Measurements from ENCODE around the gene POLD1. TPM values are rescaled to one million over a fixed set of nuclear protein-coding genes. Genes with fewer than 3 reads are reported as not detected.

POLD1 gene
- total RNA-seq, 1 donor from 2014 or later = 22.9 TPM

DNA sequence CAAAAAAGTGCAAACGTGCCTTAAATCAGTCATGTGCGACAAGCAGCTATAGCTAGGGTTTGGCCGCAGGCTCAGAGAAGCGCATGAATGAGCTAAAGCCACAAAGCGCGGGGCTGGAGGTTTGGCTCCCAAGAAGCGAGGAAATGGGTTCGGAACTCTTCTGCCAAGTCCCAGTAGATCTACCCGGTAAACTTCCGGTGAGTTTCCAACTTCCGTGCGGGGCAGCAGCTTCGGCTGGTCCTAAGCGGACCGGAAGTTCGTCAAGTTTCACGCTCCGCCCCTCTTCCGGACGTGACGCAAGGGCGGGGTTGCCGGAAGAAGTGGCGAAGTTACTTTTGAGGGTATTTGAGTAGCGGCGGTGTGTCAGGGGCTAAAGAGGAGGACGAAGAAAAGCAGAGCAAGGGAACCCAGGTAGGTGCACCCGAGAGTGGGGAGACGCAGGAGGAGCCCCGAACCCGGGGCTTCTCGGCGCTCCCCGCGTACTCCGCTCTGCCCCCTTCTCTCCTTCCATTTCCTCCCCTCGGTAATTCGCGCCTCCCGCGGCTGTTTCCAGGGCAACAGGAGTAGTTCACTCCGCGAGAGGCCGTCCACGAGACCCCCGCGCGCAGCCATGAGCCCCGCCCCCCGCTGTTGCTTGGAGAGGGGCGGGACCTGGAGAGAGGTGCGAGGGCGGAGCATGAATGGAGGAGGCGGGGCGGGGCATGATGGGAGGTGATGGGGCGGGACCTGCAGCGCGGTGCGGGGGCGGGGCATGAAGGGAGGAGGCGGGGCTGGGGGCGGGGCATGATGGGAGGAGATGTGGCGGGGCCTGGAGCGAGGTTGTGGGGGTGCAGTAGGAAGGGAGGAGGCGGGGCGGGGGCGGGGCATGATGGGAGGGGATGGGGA is 7.7 kb upstream of the POLD1 start, which contains the start of gene NR1H2:
TSS of gene NR1H2 (plus strand) at position 292 of the 885 bp plus-strand sequence. CDS start 1,149 bp downstream, outside the sequence.
- H3K27me3 ChIP-seq = no peaks in the 10 kb centered on the region
- H3K36me3 ChIP-seq = peaks cover 40 to 42% of the 10 kb centered on the region in 2 donors
- TF ChIP-seq, protein P1, sequence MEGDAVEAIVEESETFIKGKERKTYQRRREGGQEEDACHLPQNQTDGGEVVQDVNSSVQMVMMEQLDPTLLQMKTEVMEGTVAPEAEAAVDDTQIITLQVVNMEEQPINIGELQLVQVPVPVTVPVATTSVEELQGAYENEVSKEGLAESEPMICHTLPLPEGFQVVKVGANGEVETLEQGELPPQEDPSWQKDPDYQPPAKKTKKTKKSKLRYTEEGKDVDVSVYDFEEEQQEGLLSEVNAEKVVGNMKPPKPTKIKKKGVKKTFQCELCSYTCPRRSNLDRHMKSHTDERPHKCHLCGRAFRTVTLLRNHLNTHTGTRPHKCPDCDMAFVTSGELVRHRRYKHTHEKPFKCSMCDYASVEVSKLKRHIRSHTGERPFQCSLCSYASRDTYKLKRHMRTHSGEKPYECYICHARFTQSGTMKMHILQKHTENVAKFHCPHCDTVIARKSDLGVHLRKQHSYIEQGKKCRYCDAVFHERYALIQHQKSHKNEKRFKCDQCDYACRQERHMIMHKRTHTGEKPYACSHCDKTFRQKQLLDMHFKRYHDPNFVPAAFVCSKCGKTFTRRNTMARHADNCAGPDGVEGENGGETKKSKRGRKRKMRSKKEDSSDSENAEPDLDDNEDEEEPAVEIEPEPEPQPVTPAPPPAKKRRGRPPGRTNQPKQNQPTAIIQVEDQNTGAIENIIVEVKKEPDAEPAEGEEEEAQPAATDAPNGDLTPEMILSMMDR (IDR thresholded peaks at IDR 0.05) = no peak
- peaks cover 0 to 6% of the 10 kb centered on the region in 2 donors for H3K4me1 ChIP-seq
- DNase-seq (ENCODE audit: low spot score in 2 of 2) = peak; percentile 77 to 97
- intact Hi-C loops (cut with DNase I) = loop anchor here (1.0 to 10.0 kb wide), 5 partner anchors 8 to 1318 kb away; partner anchors contain the start of genes AKT1S1, CTU1, POLD1 and SPACA6
- peak within 1 kb of the TSS; percentile 99 to 100 for H3K27ac ChIP-seq
- peak within 1 kb of the TSS; percentile 88 to 90 for H3K4me3 ChIP-seq
- no peaks in the 10 kb centered on the region for H3K9me3 ChIP-seq

DNA sequence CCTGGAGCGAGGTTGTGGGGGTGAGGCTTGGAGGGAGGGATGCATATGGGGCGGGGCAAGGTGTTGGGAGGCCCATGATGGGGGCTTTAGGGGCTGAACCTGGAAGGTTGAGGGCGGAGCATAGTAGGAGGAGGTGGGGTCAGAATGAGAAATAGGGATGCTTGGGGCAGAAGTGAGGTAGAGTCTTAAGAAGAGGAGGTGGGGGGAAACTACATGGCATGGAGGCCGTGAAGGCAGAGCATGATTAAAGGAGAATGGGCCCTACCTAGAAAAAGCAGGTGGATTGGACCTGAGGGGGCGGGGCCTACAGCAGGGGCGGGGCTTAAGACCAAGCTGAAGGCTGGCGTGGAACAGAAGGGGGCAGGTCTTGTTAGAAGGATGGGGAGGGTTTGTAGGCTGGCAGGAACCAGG is 7.1 kb upstream of the POLD1 start:
- Histone ChIP-seq H3K27ac (peak overlapping the region; percentile 99 to 100), H3K27me3 (no peaks in the 10 kb centered on the region), H3K4me1 (peaks cover 0 to 6% of the 10 kb centered on the region in 2 donors), H3K4me3 (peak overlapping the region; percentile 88 to 90), H3K9me3 (no peaks in the 10 kb centered on the region), H3K36me3 (peaks cover 46 to 48% of the 10 kb centered on the region in 2 donors)
- intact Hi-C loops (cut with DNase I) = loop anchor here (2.0 to 10.0 kb wide), 4 partner anchors 428 to 1318 kb away; partner anchors contain the start of genes AKT1S1, CTU1, SPACA6 and TBC1D17
- TF ChIP-seq, protein P1 (IDR thresholded peaks at IDR 0.05) = no peak
- DNase-seq (ENCODE audit: low spot score in 2 of 2) = no peak

DNA sequence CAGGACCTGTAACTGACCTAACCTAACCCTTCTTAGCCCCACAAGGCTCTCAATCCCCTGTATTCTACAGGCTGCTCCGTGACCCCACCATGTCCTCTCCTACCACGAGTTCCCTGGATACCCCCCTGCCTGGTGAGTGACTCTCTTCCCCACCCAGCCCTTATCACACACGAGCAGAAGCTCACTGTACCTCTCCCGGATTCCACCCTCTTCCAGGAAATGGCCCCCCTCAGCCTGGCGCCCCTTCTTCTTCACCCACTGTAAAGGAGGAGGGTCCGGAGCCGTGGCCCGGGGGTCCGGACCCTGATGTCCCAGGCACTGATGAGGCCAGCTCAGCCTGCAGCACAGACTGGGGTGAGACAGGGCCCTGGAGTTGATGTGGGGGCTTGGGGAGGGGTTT is 6.6 kb upstream of the POLD1 start:
- Histone ChIP-seq H3K9me3 (no peaks in the 10 kb centered on the region), H3K4me1 (peaks cover 0 to 6% of the 10 kb centered on the region in 2 donors), H3K36me3 (peaks cover 51 to 53% of the 10 kb centered on the region in 2 donors), H3K27ac (peak overlapping the region; percentile 99 to 100), H3K27me3 (no peaks in the 10 kb centered on the region), H3K4me3 (peak overlapping the region in 1 of 2 donors; percentile 90)
- DNase-seq (ENCODE audit: low spot score in 2 of 2) = no peak
- TF ChIP-seq, protein P1 (IDR thresholded peaks at IDR 0.05) = no peak
- intact Hi-C loops (cut with DNase I) = loop anchor here (2.0 to 10.0 kb wide), 4 partner anchors 427 to 1317 kb away; partner anchors contain the start of genes AKT1S1, CTU1, SPACA6 and TBC1D17

DNA sequence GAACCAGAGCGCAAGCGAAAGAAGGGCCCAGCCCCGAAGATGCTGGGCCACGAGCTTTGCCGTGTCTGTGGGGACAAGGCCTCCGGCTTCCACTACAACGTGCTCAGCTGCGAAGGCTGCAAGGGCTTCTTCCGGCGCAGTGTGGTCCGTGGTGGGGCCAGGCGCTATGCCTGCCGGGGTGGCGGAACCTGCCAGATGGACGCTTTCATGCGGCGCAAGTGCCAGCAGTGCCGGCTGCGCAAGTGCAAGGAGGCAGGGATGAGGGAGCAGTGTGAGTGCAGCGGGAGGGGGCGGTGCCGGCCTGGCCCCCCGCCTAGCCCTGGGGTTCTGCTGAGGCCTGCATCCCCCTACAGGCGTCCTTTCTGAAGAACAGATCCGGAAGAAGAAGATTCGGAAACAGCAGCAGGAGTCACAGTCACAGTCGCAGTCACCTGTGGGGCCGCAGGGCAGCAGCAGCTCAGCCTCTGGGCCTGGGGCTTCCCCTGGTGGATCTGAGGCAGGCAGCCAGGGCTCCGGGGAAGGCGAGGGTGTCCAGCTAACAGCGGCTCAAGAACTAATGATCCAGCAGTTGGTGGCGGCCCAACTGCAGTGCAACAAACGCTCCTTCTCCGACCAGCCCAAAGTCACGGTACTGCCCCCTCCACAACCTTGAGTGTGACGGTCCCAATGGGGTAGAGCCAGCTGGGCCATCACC is 5.8 kb upstream of the POLD1 start:
- Histone ChIP-seq H3K27me3 (no peaks in the 10 kb centered on the region), H3K4me3 (no peak overlapping the region), H3K9me3 (no peaks in the 10 kb centered on the region), H3K4me1 (peaks cover 0 to 6% of the 10 kb centered on the region in 2 donors), H3K36me3 (peaks cover 51 to 54% of the 10 kb centered on the region in 2 donors), H3K27ac (no peak overlapping the region)
- TF ChIP-seq, protein P1 (IDR thresholded peaks at IDR 0.05) = no peak
- intact Hi-C loops (cut with DNase I) = loop anchor here (5.0 to 10.0 kb wide), 2 partner anchors 729 to 1316 kb away; partner anchors contain the start of genes CTU1 and SPACA6
- DNase-seq (ENCODE audit: low spot score in 2 of 2) = no peak

DNA sequence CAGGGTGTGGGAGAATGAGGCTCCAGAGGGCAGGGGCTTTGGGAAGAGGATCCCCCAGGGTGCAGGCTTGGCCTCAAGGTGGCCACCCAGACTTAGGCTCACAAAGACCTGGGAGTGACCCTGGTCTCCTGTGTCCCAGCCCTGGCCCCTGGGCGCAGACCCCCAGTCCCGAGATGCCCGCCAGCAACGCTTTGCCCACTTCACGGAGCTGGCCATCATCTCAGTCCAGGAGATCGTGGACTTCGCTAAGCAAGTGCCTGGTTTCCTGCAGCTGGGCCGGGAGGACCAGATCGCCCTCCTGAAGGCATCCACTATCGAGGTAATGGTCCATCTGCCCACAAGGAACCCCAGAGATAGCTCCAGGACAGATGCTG is 5.3 kb upstream of the POLD1 start:
- H3K27ac ChIP-seq = no peak overlapping the region
- DNase-seq (ENCODE audit: low spot score in 2 of 2) = no peak
- no peaks in the 10 kb centered on the region for H3K27me3 ChIP-seq
- TF ChIP-seq, protein P1 (IDR thresholded peaks at IDR 0.05) = no peak
- no peak overlapping the region for H3K4me3 ChIP-seq
- peaks cover 51 to 54% of the 10 kb centered on the region in 2 donors for H3K36me3 ChIP-seq
- intact Hi-C loops (cut with DNase I) = loop anchor here (5.0 to 10.0 kb wide), 2 partner anchors 728 to 1316 kb away; partner anchors contain the start of genes CTU1 and SPACA6
- H3K9me3 ChIP-seq = no peaks in the 10 kb centered on the region
- H3K4me1 ChIP-seq = peaks cover 0 to 9% of the 10 kb centered on the region in 2 donors
